Vagina (tissue), 2 donors: Measurements from ENCODE around the gene MYO1H. TPM values are rescaled to one million over a fixed set of nuclear protein-coding genes. Genes with fewer than 3 reads are reported as not detected.
A peak's percentile ranks its signal among the peaks of the same experiment; 100 is the strongest.
"Not testable (repeated sequence)": the region's sequence is repeated elsewhere in the genome, so short reads cannot be mapped to it uniquely, and the experiment has no call there.

Experiments used
- DNase-seq, 2 donors: peaks; one replicate each; pipeline ENCODE4 v3.0.0-alpha.2; 2017; ENCODE audit errors: extremely low spot score in 2 of 2
- H3K27ac ChIP-seq: fragments of 200-600 bp; sonication (generic); one replicate; pipeline ENCODE4 v1.5.1; 2019
- H3K27me3 ChIP-seq: fragments of 200-600 bp; sonication (generic); one replicate; pipeline ENCODE4 v1.5.1; 2019
- H3K36me3 ChIP-seq, 2 donors: fragments of 200-600 bp; sonication (generic); one replicate each; pipeline ENCODE4 v1.5.1; 2017 to 2019
- H3K4me1 ChIP-seq: fragments of 200-600 bp; sonication (generic); one replicate; pipeline ENCODE4 v1.5.1; 2019
- H3K4me3 ChIP-seq, 2 donors: fragments of 200-600 bp; sonication (generic); 1 replicate in 1 of 2; 2 replicates in 1 of 2; pipeline ENCODE4 v1.5.1; 2016 to 2019
- H3K9me3 ChIP-seq: fragments of 200-600 bp; sonication (generic); one replicate; pipeline ENCODE4 v1.5.1; 2019
- POLR2A ChIP-seq, 2 donors: fragments of 450-650 bp; IDR thresholded peaks; one replicate each; pipeline ENCODE4 v1.6.1; 2017; ENCODE audit warnings: antibody characterized with exemption in 2 of 2, mild to moderate bottlenecking in 2 of 2, moderate library complexity in 2 of 2
- POLR2AphosphoS5 ChIP-seq, 2 donors: sonication (generic); formaldehyde crosslinking; IDR thresholded peaks; one replicate each; pipeline ENCODE4 v1.9.0; 2017; ENCODE audit warnings: antibody characterized with exemption in 2 of 2, mild to moderate bottlenecking in 2 of 2, low read depth in 1 of 2; ENCODE audit not compliant: insufficient read depth in 1 of 2
- intact Hi-C: fragments of 100-400 bp; cut with DNase I; formaldehyde crosslinking; loops from one replicate; pipeline ENCODE4 v1.15.1; 2023
- total RNA-seq: library from RNA; depleted of rRNA; stranded (reverse); fragments of >200 nt; gene quantifications from one replicate; pipeline ENCODE4 v1.2.3, GENCODE V29; 2016
- TF ChIP-seq, protein P1 (sequence below), 3 experiments: fragments of 450-650 bp in 2 of 3; fragments of 200-600 bp in 1 of 3; sonication (generic) in 1 of 3; IDR thresholded peaks; one replicate each; pipeline ENCODE4 v1.5.1; 2017 to 2019; ENCODE audit warnings: antibody characterized with exemption in 3 of 3, mild to moderate bottlenecking in 2 of 3, moderate library complexity in 2 of 3

Gene MYO1H
- total RNA-seq, 1 donor from 2014 or later, result not detected

DNA sequence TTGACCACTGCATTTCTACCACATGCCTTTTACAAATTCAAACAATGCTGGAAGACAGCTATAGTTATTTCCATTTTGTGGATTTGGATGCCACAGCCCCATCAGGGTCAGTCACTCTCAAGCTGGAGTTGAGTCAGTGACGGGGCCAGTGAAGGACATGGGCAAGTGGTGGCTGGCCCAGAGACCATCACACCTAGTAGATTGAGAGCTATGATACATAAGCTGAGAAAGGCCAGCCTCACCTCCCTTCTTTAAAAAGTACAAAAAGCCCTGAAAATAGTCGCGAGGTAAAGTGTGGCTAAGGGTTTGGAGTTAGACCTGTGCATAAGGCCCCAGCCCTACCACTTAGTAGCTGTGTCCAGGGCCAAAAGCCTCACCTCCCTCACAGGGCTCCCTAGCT, 125.3 kb downstream of the MYO1H start:
- Histone ChIP-seq H3K4me3 (no peak overlapping the region), H3K27me3 (no peaks in the 10 kb centered on the region), H3K36me3 (peaks cover 0 to 11% of the 10 kb centered on the region in 2 donors), H3K9me3 (no peaks in the 10 kb centered on the region), H3K27ac (peak overlapping the region; percentile 20), H3K4me1 (peaks cover 69% of the 10 kb centered on the region)
- TF ChIP-seq, protein P1, sequence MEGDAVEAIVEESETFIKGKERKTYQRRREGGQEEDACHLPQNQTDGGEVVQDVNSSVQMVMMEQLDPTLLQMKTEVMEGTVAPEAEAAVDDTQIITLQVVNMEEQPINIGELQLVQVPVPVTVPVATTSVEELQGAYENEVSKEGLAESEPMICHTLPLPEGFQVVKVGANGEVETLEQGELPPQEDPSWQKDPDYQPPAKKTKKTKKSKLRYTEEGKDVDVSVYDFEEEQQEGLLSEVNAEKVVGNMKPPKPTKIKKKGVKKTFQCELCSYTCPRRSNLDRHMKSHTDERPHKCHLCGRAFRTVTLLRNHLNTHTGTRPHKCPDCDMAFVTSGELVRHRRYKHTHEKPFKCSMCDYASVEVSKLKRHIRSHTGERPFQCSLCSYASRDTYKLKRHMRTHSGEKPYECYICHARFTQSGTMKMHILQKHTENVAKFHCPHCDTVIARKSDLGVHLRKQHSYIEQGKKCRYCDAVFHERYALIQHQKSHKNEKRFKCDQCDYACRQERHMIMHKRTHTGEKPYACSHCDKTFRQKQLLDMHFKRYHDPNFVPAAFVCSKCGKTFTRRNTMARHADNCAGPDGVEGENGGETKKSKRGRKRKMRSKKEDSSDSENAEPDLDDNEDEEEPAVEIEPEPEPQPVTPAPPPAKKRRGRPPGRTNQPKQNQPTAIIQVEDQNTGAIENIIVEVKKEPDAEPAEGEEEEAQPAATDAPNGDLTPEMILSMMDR (IDR thresholded peaks at IDR 0.05), result no peak
- no peak for TF ChIP-seq POLR2A (IDR thresholded peaks at IDR 0.05)
- TF ChIP-seq POLR2AphosphoS5 (IDR thresholded peaks at IDR 0.05; ENCODE audit: insufficient read depth in 1 of 2, low read depth in 1 of 2), result no peak
- DNase-seq, result no peak
- intact Hi-C loops, result no loop called here

DNA sequence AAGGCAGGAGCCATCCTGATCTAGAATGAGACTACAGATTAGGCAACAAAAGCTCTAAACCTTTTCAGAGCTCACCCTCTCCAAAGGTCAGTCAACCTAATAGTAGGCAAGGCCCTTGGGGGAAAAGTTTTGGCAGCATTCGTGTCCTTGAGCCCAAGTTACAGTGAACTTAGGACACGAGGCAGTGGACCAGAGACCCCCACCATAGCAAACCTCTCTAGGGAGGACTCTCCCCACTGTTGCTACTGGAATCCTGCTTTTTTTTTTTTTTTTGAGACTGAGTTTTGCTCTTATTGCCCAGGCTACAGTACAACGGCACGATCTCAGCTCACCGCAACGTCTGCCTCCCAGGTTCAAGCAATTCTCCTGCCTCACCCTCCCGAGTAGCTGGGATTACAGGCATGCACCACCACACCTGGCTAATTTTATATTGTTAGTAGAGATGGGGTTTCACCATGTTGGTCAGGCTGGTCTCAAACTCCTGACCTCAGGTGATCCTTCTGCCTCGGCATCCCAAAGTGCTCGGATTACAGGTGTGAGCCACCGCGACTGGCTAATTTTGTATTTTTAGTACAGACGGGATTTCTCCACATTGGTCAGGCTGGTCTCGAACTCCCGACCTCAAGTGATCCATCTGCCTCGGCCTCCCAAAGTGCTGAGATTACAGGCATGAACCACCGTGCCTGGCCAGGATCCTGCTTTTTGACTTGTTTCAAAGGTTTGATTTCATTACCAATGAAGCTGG, 126.0 kb downstream of the MYO1H start:
- H3K9me3 ChIP-seq, H3K36me3 ChIP-seq, H3K4me3 ChIP-seq, intact Hi-C loops, DNase-seq, H3K27me3 ChIP-seq: not testable (repeated sequence)
- Histone ChIP-seq H3K27ac (peak overlapping the region; percentile 20), H3K4me1 (peaks cover 69% of the 10 kb centered on the region)

DNA sequence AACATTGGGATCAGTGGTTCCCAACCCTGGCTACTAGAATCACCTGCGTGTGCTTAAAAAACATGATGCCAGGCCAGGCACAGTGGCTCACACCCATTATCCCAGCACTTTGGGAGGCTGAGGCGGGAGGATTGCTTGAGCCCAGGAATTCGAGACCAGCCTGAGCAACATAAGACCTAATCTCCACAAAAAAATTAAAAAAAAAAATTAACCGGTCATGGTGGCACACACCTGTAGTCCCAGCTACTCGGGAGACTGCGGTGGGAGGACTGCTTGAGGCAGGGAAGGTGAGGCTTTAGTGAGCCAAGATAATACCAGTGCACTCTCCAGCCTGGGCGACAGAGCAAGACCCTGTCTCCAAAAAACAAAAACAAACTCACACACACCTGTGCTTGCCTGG, 127.4 kb downstream of the MYO1H start:
- TF ChIP-seq, protein P1 (IDR thresholded peaks at IDR 0.05), result no peak
- TF ChIP-seq POLR2A (IDR thresholded peaks at IDR 0.05), result no peak
- TF ChIP-seq POLR2AphosphoS5 (IDR thresholded peaks at IDR 0.05; ENCODE audit: insufficient read depth in 1 of 2, low read depth in 1 of 2), result no peak
- peaks cover 69% of the 10 kb centered on the region for H3K4me1 ChIP-seq
- H3K27me3 ChIP-seq, result no peaks in the 10 kb centered on the region
- intact Hi-C loops, result no loop called here
- peak overlapping the region in 1 of 2 donors; percentile 61 for H3K4me3 ChIP-seq
- DNase-seq, result no peak
- no peaks in the 10 kb centered on the region for H3K36me3 ChIP-seq
- H3K27ac ChIP-seq, result no peak overlapping the region
- no peaks in the 10 kb centered on the region for H3K9me3 ChIP-seq

DNA sequence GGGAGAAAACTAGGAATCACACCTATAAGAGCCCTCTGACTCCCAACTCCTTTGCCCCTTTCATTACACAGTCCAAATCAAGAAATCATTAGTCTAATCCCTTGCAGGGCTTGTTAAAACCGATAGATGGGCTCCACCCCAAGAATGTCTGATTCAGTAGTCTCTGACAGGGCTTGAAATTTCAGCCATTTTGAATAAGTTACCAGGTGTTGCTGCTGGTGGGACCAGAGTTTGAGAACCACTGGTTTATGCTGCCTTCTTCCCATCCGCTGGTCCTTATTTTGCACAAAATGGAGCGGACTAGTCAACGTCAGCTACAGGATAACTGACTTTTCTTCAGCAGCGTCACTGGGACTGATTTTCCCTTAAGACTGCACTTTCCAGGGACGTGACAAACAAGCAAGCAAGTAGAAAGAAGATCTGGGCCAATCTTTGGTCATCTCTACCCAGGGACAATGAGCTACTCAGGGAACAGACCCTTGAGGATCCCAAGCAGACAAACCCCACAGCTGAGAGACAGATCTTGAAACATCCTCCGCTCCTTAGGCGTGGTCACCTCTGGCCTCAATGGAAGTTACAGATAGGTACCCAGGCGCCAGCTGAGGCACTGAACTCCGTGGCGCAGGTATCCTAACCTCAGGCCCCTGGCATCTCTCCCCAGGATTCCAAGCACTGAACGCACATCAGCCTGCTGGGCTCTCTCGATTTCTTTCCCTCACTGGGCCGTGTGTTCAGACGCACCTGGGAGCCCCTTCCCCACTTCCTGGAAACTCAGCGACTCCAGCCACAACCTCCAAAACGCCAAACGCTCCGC, 128.5 kb downstream of the MYO1H start:
- H3K27ac ChIP-seq, result peak overlapping the region; percentile 97
- H3K36me3 ChIP-seq, result no peaks in the 10 kb centered on the region
- no peak for DNase-seq
- no peaks in the 10 kb centered on the region for H3K9me3 ChIP-seq
- TF ChIP-seq POLR2AphosphoS5 (IDR thresholded peaks at IDR 0.05; ENCODE audit: insufficient read depth in 1 of 2, low read depth in 1 of 2) (no peak), POLR2A (IDR thresholded peaks at IDR 0.05) (no peak)
- TF ChIP-seq, protein P1 (IDR thresholded peaks at IDR 0.05), result no peak
- no peaks in the 10 kb centered on the region for H3K27me3 ChIP-seq
- H3K4me1 ChIP-seq, result peaks cover 61% of the 10 kb centered on the region
- intact Hi-C loops, result loop anchor here (2.0 kb wide), 1 partner anchor 47 kb away; no protein-coding TSS in a partner anchor
- H3K4me3 ChIP-seq, result peak overlapping the region; percentile 61 to 83

DNA sequence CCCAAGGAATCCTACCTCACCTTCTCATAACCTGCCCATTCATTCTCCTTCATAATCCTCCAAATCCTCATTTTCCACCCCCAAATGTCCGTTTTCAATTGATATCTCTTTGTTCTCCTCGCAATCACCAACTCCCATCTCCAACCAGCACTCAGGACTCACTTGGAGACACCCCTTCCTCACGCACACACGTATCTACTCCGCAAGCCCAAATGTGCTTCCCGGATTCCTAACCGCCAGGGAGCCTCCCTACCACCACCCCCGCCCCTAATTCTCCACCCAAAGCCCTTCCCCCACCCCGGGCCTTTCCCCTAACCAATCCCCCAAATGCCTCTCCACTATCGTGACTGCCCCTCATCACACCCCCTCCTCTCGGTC, 129.1 kb downstream of the MYO1H start:
- intact Hi-C loops, result loop anchor here (2.0 kb wide), 1 partner anchor 48 kb away; no protein-coding TSS in a partner anchor
- peaks cover 0 to 2% of the 10 kb centered on the region in 2 donors for H3K36me3 ChIP-seq
- H3K27me3 ChIP-seq, result no peaks in the 10 kb centered on the region
- peak overlapping the region; percentile 97 for H3K27ac ChIP-seq
- H3K4me1 ChIP-seq, result peaks cover 61% of the 10 kb centered on the region
- H3K9me3 ChIP-seq, result no peaks in the 10 kb centered on the region
- TF ChIP-seq POLR2A (IDR thresholded peaks at IDR 0.05) (no peak), POLR2AphosphoS5 (IDR thresholded peaks at IDR 0.05; ENCODE audit: insufficient read depth in 1 of 2, low read depth in 1 of 2) (no peak)
- TF ChIP-seq, protein P1 (IDR thresholded peaks at IDR 0.05), result no peak
- no peak for DNase-seq
- peak overlapping the region; percentile 61 to 83 for H3K4me3 ChIP-seq
